Aorta (tissue), 5 donors: ENCODE data around the gene MAGEA8. TPM values are rescaled to one million over a fixed set of nuclear protein-coding genes. Genes with fewer than 3 reads are reported as not detected.
"Not testable (repeated sequence)": the region's sequence is repeated elsewhere in the genome, so short reads cannot be mapped to it uniquely, and the experiment has no call there.

Source experiments
- ATAC-seq: fragments of 200-7000 bp; cut with Tn5 transposase; one replicate; pipeline ENCODE4 v1.9.1; 2022; ENCODE audit warnings: moderate library complexity; ENCODE audit not compliant: low FRiP score
- DNase-seq, 2 donors: peaks; one replicate each; pipeline ENCODE4 v3.0.0-alpha.2; 2020
- H3K27ac ChIP-seq, 2 donors: one replicate each; pipeline ENCODE4 v1.5.1; 2013; ENCODE audit warnings: low read length in 2 of 2, mild to moderate bottlenecking in 2 of 2, moderate library complexity in 2 of 2, control low read depth in 1 of 2, inconsistent platforms in 1 of 2, low read depth in 1 of 2
- H3K27me3 ChIP-seq, 2 donors: one replicate each; pipeline ENCODE4 v1.6.1; 2013; ENCODE audit warnings: control low read depth in 1 of 2, low read length in 1 of 2, mild to moderate bottlenecking in 1 of 2, moderate library complexity in 1 of 2; ENCODE audit not compliant: insufficient read depth in 2 of 2, control insufficient read depth in 1 of 2
- H3K36me3 ChIP-seq, 2 donors: one replicate each; pipeline ENCODE4 v1.6.1; 2013; ENCODE audit warnings: control low read depth in 1 of 2, low read length in 1 of 2, mild to moderate bottlenecking in 1 of 2; ENCODE audit not compliant: insufficient read depth in 2 of 2, control insufficient read depth in 1 of 2
- H3K4me1 ChIP-seq, 2 donors: one replicate each; pipeline ENCODE4 v1.6.1; 2013; ENCODE audit warnings: low read length in 2 of 2, control low read depth in 1 of 2, mild to moderate bottlenecking in 1 of 2, moderate library complexity in 1 of 2; ENCODE audit not compliant: insufficient read depth in 2 of 2, control insufficient read depth in 1 of 2
- H3K4me3 ChIP-seq, 2 donors: one replicate each; pipeline ENCODE4 v1.5.1; 2013; ENCODE audit warnings: low read length in 2 of 2, control low read depth in 1 of 2, mild to moderate bottlenecking in 1 of 2
- H3K9me3 ChIP-seq: one replicate; pipeline ENCODE4 v1.6.1; 2013; ENCODE audit warnings: mild to moderate bottlenecking, low read length; ENCODE audit not compliant: control insufficient read depth
- WGBS, 2 donors: extraction: QIAGEN DNeasy Blood & Tissue Kit; methylation state at CpG; one replicate each; pipeline ENCODE4 v1.1.7; 2013; 5-methylcytosine and 5-hydroxymethylcytosine counted together
- intact Hi-C, 2 donors: fragments of 100-400 bp; cut with DNase I; formaldehyde crosslinking; loops; one replicate each; pipeline versions ENCODE4 v1.14.2 to v1.15.0; 2022
- long read RNA-seq, 2 donors: library from polyadenylated mRNA; unstranded; transcript quantifications; one replicate each; pipeline ENCODE4 v2.0.0, GENCODE V29; 2020 to 2021
- polyA plus RNA-seq, 2 donors: library from polyadenylated mRNA; stranded (reverse); fragments of 200-250 nt; gene quantifications; one replicate each; pipeline ENCODE4 v1.2.3, GENCODE V29; 2013
- total RNA-seq, 2 donors: library from RNA; stranded (reverse); fragmentation: NEBNext Ultra II Directional; extraction: Animal tissue kit (Norgen Biotek cat#: 25700); gene quantifications; one replicate each; pipeline ENCODE4 v1.2.1, GENCODE V29; 2021
- donor health status: healthy with polysubstance abuse.
- donor health status: Bipolar disorder and iron deficiency.
- donor health status: DM: no; HTN: no; CAD: no.
- donor health status: DM: no; HTN: no; CAD: no.
- donor health status: DM: yes; HTN: yes; CAD: no.

MAGEA8 gene, protein sequence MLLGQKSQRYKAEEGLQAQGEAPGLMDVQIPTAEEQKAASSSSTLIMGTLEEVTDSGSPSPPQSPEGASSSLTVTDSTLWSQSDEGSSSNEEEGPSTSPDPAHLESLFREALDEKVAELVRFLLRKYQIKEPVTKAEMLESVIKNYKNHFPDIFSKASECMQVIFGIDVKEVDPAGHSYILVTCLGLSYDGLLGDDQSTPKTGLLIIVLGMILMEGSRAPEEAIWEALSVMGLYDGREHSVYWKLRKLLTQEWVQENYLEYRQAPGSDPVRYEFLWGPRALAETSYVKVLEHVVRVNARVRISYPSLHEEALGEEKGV
- total RNA-seq (not detected), polyA plus RNA-seq (not detected)
- long read RNA-seq, donor 1 = 0 reads
- long read RNA-seq, donor 2 = 0 reads

- no peaks in the 10 kb centered on the region for H3K36me3 ChIP-seq
- intact Hi-C loops = no loop called here
- H3K9me3 ChIP-seq = no peaks in the 10 kb centered on the region
- no peak within 1 kb of the TSS for H3K27ac ChIP-seq
- H3K27me3 ChIP-seq = no peaks in the 10 kb centered on the region
- WGBS, 2 donors = 91 to 95% methylated on average over 28 to 33 of the region's 33 CpGs
- H3K4me3 ChIP-seq = no peak within 1 kb of the TSS
- H3K4me1 ChIP-seq = no peaks in the 10 kb centered on the region
- no peak for ATAC-seq
- no peak for DNase-seq
Measured at GRCh38 chrX:149881081-149881711, at the start of gene MAGEA8. TSS of gene MAGEA8 (plus strand) at chrX:149881183. CDS start at chrX:149884273, 3,090 bp downstream.

DNA sequence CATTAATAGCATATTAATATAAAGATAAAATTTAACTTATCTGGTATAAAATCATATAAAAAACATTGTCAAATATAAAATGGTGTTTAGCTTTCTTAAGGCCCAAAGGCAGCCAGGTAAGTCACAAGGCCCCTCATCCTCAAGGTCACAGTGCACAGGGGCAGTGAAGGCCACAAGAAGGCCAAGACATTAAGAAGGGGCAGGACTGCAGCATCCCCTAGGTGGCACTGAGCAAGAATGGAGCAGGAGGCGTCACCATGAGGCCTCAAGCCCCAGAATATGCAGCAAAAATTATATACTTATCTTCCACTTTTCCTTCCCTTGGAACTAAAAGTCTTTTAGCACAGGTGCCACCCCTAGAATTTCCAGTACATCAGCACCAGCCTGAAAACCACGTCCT is 49.5 kb upstream of the MAGEA8 start:
- DNase-seq (no peak), ATAC-seq (no peak)
- H3K9me3 ChIP-seq = no peaks in the 10 kb centered on the region
- H3K4me3 ChIP-seq = no peak overlapping the region
- WGBS, 2 donors = 74 to 94% methylated on average over 2 of the region's 2 CpGs
- no peak overlapping the region for H3K27ac ChIP-seq
- intact Hi-C loops = no loop called here
- H3K4me1 ChIP-seq = no peaks in the 10 kb centered on the region
- H3K27me3 ChIP-seq = no peaks in the 10 kb centered on the region
- no peaks in the 10 kb centered on the region for H3K36me3 ChIP-seq

- 61 to 66% methylated on average over 5 of the region's 5 CpGs for WGBS, 2 donors
- intact Hi-C loops, DNase-seq: not testable (repeated sequence)
Measured at GRCh38 chrX:149836728-149837127, 44.3 kb upstream of the MAGEA8 start.

GRCh38 chrX:149837167-149837566 is 43.8 kb upstream of the MAGEA8 start:
- H3K4me1 ChIP-seq = no peaks in the 10 kb centered on the region
- intact Hi-C loops = no loop called here
- no peak overlapping the region for H3K27ac ChIP-seq
- no peak overlapping the region for H3K4me3 ChIP-seq
- ATAC-seq = no peak
- no peaks in the 10 kb centered on the region for H3K27me3 ChIP-seq
- H3K9me3 ChIP-seq = no peaks in the 10 kb centered on the region
- H3K36me3 ChIP-seq = no peaks in the 10 kb centered on the region
- no peak for DNase-seq

More at GRCh38 chrX:149836728-149837127, 44.3 kb upstream of the MAGEA8 start:
- H3K27ac ChIP-seq, H3K9me3 ChIP-seq, ATAC-seq, H3K36me3 ChIP-seq, H3K4me1 ChIP-seq, H3K4me3 ChIP-seq, H3K27me3 ChIP-seq: not testable (repeated sequence)

DNA sequence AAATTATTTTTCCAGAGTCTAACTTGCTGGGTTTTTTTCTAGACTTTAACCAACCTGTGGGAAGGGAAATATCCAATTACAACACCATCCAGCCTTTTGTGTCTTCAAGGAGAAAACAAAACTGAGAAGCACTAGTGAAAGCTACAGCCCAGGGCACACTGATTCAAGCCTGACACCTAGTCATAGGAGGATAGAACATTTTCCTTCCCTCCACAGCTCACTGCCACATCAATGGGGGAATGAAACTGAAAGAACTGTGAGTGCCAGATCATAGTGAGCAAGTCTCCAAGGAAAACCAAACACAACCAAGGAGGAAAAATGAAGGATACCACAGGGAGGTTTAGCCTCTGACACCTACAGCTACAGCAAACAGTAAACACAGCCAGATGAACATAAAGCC is 43.3 kb upstream of the MAGEA8 start:
- intact Hi-C loops = no loop called here
- H3K36me3 ChIP-seq = no peaks in the 10 kb centered on the region
- DNase-seq = no peak

DNA sequence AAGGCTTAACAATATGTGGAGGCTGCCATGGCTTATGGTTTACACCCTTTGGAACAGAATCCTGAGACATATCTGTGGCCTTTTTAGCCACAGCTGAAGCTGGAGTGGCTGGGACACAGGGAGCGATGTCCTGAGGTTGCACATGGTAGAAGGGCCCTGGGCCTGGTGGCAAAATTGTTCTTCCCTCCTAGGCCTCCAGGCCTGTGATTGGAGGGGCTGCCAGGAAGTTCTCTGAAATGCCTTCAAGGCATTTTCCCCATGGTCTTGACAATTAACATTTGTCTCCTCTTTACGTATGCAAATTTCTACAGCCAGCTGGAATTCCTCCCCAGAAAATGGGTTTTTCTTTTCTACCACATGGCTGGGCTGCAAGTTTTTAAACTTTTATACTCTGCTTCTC is 39.1 kb upstream of the MAGEA8 start:
- no peaks in the 10 kb centered on the region for H3K36me3 ChIP-seq
- H3K27me3 ChIP-seq = no peaks in the 10 kb centered on the region
- ATAC-seq (no peak), DNase-seq (no peak)
- WGBS, 2 donors = 96 to 97% methylated on average over 2 of the region's 2 CpGs
- no peaks in the 10 kb centered on the region for H3K9me3 ChIP-seq
- no peaks in the 10 kb centered on the region for H3K4me1 ChIP-seq
- no peak overlapping the region for H3K4me3 ChIP-seq
- intact Hi-C loops = no loop called here
- no peak overlapping the region for H3K27ac ChIP-seq

More for the DNA sequence above, 43.3 kb upstream of the MAGEA8 start:
- no peak for ATAC-seq
- no peaks in the 10 kb centered on the region for H3K27me3 ChIP-seq
- H3K4me3 ChIP-seq = no peak overlapping the region
- H3K9me3 ChIP-seq = no peaks in the 10 kb centered on the region
- no peaks in the 10 kb centered on the region for H3K4me1 ChIP-seq
- H3K27ac ChIP-seq = no peak overlapping the region

DNA sequence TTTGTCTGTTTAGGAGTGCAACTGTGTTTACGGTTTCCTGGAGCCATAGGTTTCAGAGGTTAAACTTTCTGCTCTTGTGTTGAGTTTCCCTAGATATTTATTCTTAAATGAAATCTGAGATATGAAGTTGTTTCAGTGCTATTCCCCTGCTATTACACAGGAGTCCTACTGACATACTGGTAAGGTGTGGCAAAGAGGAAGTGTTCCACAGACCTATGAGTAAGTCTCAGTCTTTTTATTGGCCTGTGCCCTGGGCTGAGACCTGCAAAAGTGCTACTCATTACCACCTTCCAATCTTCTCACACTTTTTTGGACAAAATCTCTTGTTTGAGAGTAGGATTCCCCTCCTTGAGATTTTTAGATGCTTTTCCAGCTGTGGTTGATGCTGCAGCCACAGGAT is 35.6 kb upstream of the MAGEA8 start:
- no peak overlapping the region for H3K4me3 ChIP-seq
- H3K36me3 ChIP-seq = no peaks in the 10 kb centered on the region
- ATAC-seq = no peak
- no peaks in the 10 kb centered on the region for H3K4me1 ChIP-seq
- no peaks in the 10 kb centered on the region for H3K27me3 ChIP-seq
- no peak overlapping the region for H3K27ac ChIP-seq
- DNase-seq = no peak
- H3K9me3 ChIP-seq = no peaks in the 10 kb centered on the region
- WGBS, 2 donors = 83 to 90% methylated on average over 1 of the region's 1 CpG
- intact Hi-C loops = no loop called here

DNA sequence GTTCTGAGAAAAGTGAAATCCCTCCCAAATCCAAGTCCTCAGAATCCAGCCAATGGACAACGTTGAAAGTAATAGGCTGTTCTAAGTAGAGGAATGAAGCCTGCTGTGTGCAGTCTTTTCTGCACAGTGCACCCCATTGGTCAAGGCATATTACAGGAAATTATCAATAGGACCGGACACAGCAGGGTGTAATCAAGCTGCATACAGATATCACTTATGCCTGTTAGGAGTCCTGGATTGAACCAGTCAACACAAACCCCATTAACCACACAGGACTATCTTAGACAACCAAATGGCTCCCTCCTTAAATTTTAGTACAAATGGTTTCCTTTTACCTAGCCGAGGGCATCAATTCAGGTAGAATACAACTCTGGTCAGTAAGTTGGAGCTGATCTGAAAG is 34.2 kb upstream of the MAGEA8 start:
- WGBS, 2 donors = 76 to 83% methylated on average over 3 of the region's 3 CpGs
- intact Hi-C loops = no loop called here
- ATAC-seq (no peak), DNase-seq (no peak)
- Histone ChIP-seq H3K9me3 (no peaks in the 10 kb centered on the region), H3K27ac (no peak overlapping the region), H3K36me3 (no peaks in the 10 kb centered on the region), H3K4me3 (no peak overlapping the region), H3K4me1 (no peaks in the 10 kb centered on the region), H3K27me3 (no peaks in the 10 kb centered on the region)

- Histone ChIP-seq H3K36me3 (no peaks in the 10 kb centered on the region), H3K9me3 (no peaks in the 10 kb centered on the region), H3K27me3 (no peaks in the 10 kb centered on the region), H3K4me3 (no peak overlapping the region), H3K4me1 (no peaks in the 10 kb centered on the region), H3K27ac (no peak overlapping the region)
- WGBS, 2 donors = 82 to 92% methylated on average over 3 of the region's 3 CpGs
- DNase-seq = no peak
- ATAC-seq = no peak
- intact Hi-C loops = no loop called here
Measured at GRCh38 chrX:149848855-149849254, 32.1 kb upstream of the MAGEA8 start.
